SK-N-SH (cell line): ENCODE measurements around the gene ERC1. TPM values are rescaled to one million over a fixed set of nuclear protein-coding genes. Genes with fewer than 3 reads are reported as not detected.
A peak's percentile ranks its signal among the peaks of the same experiment; 100 is the strongest.

Experiments used
- CTCF ChIA-PET: fragments of 300-600, 350-600 bp; formaldehyde crosslinking; extraction: SDS; loops from one replicate; lab custom pipeline; 2021; lab: Yijun Ruan, JAX
- POLR2A ChIA-PET: fragments of 350-600 bp; sonication (Branson Sonifier 250); formaldehyde crosslinking; extraction: SDS; loops from one replicate; lab custom pipeline; 2020; ENCODE audit warnings: antibody characterized with exemption, inconsistent platforms; lab: Yijun Ruan, JAX
- DNase-seq: peaks from one replicate; pipeline ENCODE4 v3.0.0; 2012
- H2AFZ ChIP-seq: fragments of 200-600 bp; sonication (generic); 2 replicates; pipeline ENCODE4 v1.8.1; 2016; ENCODE audit warnings: antibody characterized with exemption, mild to moderate bottlenecking, low read depth
- H3F3A ChIP-seq: fragments of 200-600 bp; sonication (generic); replicated peaks from 2 replicates; pipeline ENCODE3; 2016; ENCODE audit warnings: antibody characterized with exemption, mild to moderate bottlenecking; ENCODE audit not compliant: insufficient read depth
- H3K27ac ChIP-seq, 2 experiments: fragments of 200-500 bp in 1 of 2; fragments of 200-600 bp in 1 of 2; sonication (Bioruptor generic) in 1 of 2; sonication (generic), shearing (Covaris generic) in 1 of 2; 2 replicates each; pipeline versions ENCODE4 v1.5.1 to v1.6.1; 2014 to 2016; ENCODE audit warnings: low read depth in 2 of 2, inconsistent platforms in 1 of 2, low read length in 1 of 2, mild to moderate bottlenecking in 1 of 2, mixed read lengths in 1 of 2
- H3K27me3 ChIP-seq: fragments of 200-600 bp; sonication (generic), shearing (Covaris generic); 2 replicates; pipeline ENCODE4 v1.6.1; 2016; ENCODE audit warnings: mixed run types; ENCODE audit not compliant: insufficient read depth
- H3K36me3 ChIP-seq, 2 experiments: fragments of 200-500 bp in 1 of 2; fragments of 200-600 bp in 1 of 2; sonication (Bioruptor generic) in 1 of 2; sonication (generic) in 1 of 2; replicated peaks in 1 of 2; 2 replicates each; pipeline versions ENCODE3 to v1.5.1; 2014 to 2016; ENCODE audit warnings: low read length in 1 of 2, mild to moderate bottlenecking in 1 of 2; ENCODE audit not compliant: insufficient read depth in 2 of 2, control insufficient read depth in 1 of 2
- H3K4me1 ChIP-seq, 2 experiments: fragments of 200-500 bp in 1 of 2; fragments of 200-600 bp in 1 of 2; sonication (Bioruptor generic) in 1 of 2; sonication (generic), shearing (Covaris generic) in 1 of 2; 2 replicates each; pipeline versions ENCODE4 v1.5.1 to v1.6.1; 2014 to 2016; ENCODE audit warnings: low read depth in 1 of 2, low read length in 1 of 2, mixed run types in 1 of 2; ENCODE audit not compliant: insufficient read depth in 2 of 2, control insufficient read depth in 1 of 2
- H3K4me2 ChIP-seq: fragments of 200-600 bp; sonication (generic), shearing (Covaris generic); 2 replicates; pipeline ENCODE4 v1.6.1; 2017; ENCODE audit warnings: mixed run types
- H3K4me3 ChIP-seq, 2 experiments: fragments of 200-500 bp in 1 of 2; fragments of 200-600 bp in 1 of 2; sonication (Bioruptor generic) in 1 of 2; sonication (generic), shearing (Covaris generic) in 1 of 2; 2 replicates each; pipeline versions ENCODE4 v1.5.1 to v1.8.1; 2014 to 2016; ENCODE audit warnings: low read depth in 2 of 2, inconsistent platforms in 1 of 2, low read length in 1 of 2, mild to moderate bottlenecking in 1 of 2, mixed read lengths in 1 of 2, moderate library complexity in 1 of 2
- H3K79me2 ChIP-seq: fragments of 200-600 bp; sonication (generic); 2 replicates; pipeline ENCODE4 v1.8.1; 2017; ENCODE audit warnings: mild to moderate bottlenecking; ENCODE audit not compliant: insufficient read depth
- H3K9ac ChIP-seq: fragments of 200-600 bp; sonication (generic); 2 replicates; pipeline ENCODE4 v1.6.1; 2017; ENCODE audit warnings: mixed run types
- H3K9me2 ChIP-seq: fragments of 200-600 bp; sonication (generic); 2 replicates; pipeline ENCODE4 v1.6.1; 2017; ENCODE audit warnings: mixed run types
- H3K9me3 ChIP-seq: fragments of 200-600 bp; sonication (generic); 2 replicates; pipeline ENCODE4 v1.6.1; 2017; ENCODE audit warnings: mixed run types, mild to moderate bottlenecking, moderate library complexity
- H4K20me1 ChIP-seq: fragments of 200-600 bp; sonication (generic); 2 replicates; pipeline ENCODE4 v1.6.1; 2017; ENCODE audit warnings: mild to moderate bottlenecking, mixed run types; ENCODE audit not compliant: insufficient read depth
- ELF1 ChIP-seq: IDR thresholded peaks from 2 replicates; pipeline ENCODE4 v1.4.0; 2012
- FOSL2 ChIP-seq: IDR thresholded peaks from 2 replicates; pipeline ENCODE4 v1.4.0; 2012; ENCODE audit warnings: low read depth, mild to moderate bottlenecking, moderate library complexity, borderline replicate concordance
- FOXJ3 ChIP-seq: sonication (generic); formaldehyde crosslinking; IDR thresholded peaks from 2 replicates; pipeline ENCODE4 v1.5.1; 2020; ENCODE audit warnings: mild to moderate bottlenecking, missing genetic modification reagents
- JUND ChIP-seq: IDR thresholded peaks from 2 replicates; pipeline ENCODE4 v1.4.0; 2012
- MEF2A ChIP-seq: IDR thresholded peaks from 2 replicates; pipeline ENCODE4 v1.4.0; 2012; ENCODE audit warnings: low read depth, borderline replicate concordance
- NRF1 ChIP-seq: IDR thresholded peaks from 2 replicates; pipeline ENCODE4 v1.6.1; 2012; ENCODE audit warnings: low read depth, mild to moderate bottlenecking, low read length
- RFX5 ChIP-seq: IDR thresholded peaks from 2 replicates; pipeline ENCODE4 v1.6.1; 2012; ENCODE audit warnings: mild to moderate bottlenecking, improper control_type of control experiment, low read length
- SMC3 ChIP-seq: IDR thresholded peaks from 2 replicates; pipeline ENCODE4 v1.6.1; 2012; ENCODE audit warnings: low read depth, low read length, improper control_type of control experiment
- TAF1 ChIP-seq: IDR thresholded peaks from 2 replicates; pipeline ENCODE4 v1.6.1; 2012; ENCODE audit warnings: low read depth, mild to moderate bottlenecking, low read length, moderate library complexity, borderline replicate concordance
- WGBS: methylation state at CpG from one replicate; pipeline ENCODE4 v1.1.6; 2017; ENCODE audit warnings: low lambda C conversion rate; 5-methylcytosine and 5-hydroxymethylcytosine counted together
- polyA plus RNA-seq, 3 experiments: library from polyadenylated mRNA; depleted of rRNA; stranded (reverse); fragments of >200 nt; gene quantifications; 2 replicates each; pipeline ENCODE4 v1.2.3, GENCODE V29; 2012
- TF ChIP-seq, protein P1 (sequence below): IDR thresholded peaks from 2 replicates; pipeline ENCODE4; 2012
- TF ChIP-seq, protein P2 (sequence below): IDR thresholded peaks from 2 replicates; pipeline ENCODE4 v1.6.1; 2012; ENCODE audit warnings: mild to moderate bottlenecking, low read depth, low read length, moderate library complexity
- TF ChIP-seq, protein P3 (sequence below): IDR thresholded peaks from 2 replicates; pipeline ENCODE4 v1.4.0; 2012; ENCODE audit warnings: low read depth
- TF ChIP-seq, protein P4 (sequence below): IDR thresholded peaks from 2 replicates; pipeline ENCODE4 v1.4.0; 2012; ENCODE audit warnings: low read depth, borderline replicate concordance
- TF ChIP-seq, protein P5 (sequence below): fragments of 150-350 bp; IDR thresholded peaks from 2 replicates; pipeline ENCODE4 v1.6.1; 2017; ENCODE audit warnings: antibody characterized with exemption, low read length, low read depth, borderline replicate concordance
- TF ChIP-seq, protein P6 (sequence below): fragments of 150-350 bp; IDR thresholded peaks from 2 replicates; pipeline ENCODE4 v1.6.1; 2016; ENCODE audit warnings: mild to moderate bottlenecking, low read depth, low read length

The ERC1 gene
- polyA plus RNA-seq, 1 of the 3 experiments (the other 2 are of a cell fraction): 7.5 TPM

DNA sequence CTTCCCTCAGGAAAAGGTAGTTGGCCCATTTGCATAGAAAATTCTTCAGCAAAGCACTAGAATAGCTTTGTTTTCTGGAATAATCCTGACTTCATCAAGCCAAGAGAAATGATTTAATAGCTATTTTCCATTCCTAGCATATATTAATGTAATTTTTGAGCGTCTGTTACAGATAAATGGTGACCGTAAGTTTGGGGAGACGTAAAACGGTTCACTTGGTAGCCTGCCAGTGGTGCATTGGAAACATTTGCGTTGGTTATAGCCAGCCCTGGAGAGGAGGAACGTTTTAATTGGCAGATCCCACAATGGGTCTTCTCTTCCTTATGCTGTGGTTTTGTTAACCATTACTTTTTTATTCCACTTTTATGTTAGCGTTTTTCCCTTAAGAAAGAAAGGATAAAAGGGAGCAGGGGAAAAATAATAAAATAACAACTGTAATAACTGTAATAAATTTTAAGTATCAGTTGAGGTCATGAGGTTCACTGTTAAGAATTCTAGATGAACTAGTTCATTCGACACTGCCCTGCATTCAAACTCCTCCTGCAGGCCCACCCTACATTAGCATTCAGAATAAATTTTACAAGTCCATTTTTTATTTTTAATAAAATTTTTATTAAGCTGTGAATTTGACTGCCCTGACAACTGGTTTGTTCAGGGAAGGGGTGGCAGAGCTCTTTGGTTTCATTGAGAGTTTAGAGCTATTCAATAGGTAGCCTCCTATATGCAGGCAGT is 300.7 kb downstream of the ERC1 start:
- Histone ChIP-seq H3K27ac (peak overlapping the region in 1 of 2 experiments; percentile 53; a peak in 1 of 4 replicates), H3K36me3 (peaks cover 22 to 23% of the 10 kb centered on the region in 2 experiments), H3K9ac (no peak overlapping the region), H3K9me3 (no peaks in the 10 kb centered on the region), H3K4me2 (no peak overlapping the region), H3K4me3 (no peak overlapping the region), H3K79me2 (no peaks in the 10 kb centered on the region), H4K20me1 (no peaks in the 10 kb centered on the region), H2AFZ (no peak overlapping the region), H3K4me1 (peaks cover 0 to 3% of the 10 kb centered on the region in 2 experiments; a peak in 2 of 4 replicates), H3F3A (peaks cover 4% of the 10 kb centered on the region), H3K9me2 (no peaks in the 10 kb centered on the region), H3K27me3 (no peaks in the 10 kb centered on the region)
- TF ChIP-seq SMC3 (no peak), MEF2A (no peak), FOSL2 (no peak), JUND (no peak), FOXJ3 (CRISPR knock-in tag) (no peak), ELF1 (no peak), RFX5 (no peak), NRF1 (no peak), TAF1 (no peak)
- TF ChIP-seq, protein P1, sequence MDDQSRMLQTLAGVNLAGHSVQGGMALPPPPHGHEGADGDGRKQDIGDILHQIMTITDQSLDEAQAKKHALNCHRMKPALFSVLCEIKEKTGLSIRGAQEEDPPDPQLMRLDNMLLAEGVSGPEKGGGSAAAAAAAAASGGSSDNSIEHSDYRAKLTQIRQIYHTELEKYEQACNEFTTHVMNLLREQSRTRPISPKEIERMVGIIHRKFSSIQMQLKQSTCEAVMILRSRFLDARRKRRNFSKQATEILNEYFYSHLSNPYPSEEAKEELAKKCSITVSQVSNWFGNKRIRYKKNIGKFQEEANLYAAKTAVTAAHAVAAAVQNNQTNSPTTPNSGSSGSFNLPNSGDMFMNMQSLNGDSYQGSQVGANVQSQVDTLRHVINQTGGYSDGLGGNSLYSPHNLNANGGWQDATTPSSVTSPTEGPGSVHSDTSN: no peak
- TF ChIP-seq, protein P2, sequence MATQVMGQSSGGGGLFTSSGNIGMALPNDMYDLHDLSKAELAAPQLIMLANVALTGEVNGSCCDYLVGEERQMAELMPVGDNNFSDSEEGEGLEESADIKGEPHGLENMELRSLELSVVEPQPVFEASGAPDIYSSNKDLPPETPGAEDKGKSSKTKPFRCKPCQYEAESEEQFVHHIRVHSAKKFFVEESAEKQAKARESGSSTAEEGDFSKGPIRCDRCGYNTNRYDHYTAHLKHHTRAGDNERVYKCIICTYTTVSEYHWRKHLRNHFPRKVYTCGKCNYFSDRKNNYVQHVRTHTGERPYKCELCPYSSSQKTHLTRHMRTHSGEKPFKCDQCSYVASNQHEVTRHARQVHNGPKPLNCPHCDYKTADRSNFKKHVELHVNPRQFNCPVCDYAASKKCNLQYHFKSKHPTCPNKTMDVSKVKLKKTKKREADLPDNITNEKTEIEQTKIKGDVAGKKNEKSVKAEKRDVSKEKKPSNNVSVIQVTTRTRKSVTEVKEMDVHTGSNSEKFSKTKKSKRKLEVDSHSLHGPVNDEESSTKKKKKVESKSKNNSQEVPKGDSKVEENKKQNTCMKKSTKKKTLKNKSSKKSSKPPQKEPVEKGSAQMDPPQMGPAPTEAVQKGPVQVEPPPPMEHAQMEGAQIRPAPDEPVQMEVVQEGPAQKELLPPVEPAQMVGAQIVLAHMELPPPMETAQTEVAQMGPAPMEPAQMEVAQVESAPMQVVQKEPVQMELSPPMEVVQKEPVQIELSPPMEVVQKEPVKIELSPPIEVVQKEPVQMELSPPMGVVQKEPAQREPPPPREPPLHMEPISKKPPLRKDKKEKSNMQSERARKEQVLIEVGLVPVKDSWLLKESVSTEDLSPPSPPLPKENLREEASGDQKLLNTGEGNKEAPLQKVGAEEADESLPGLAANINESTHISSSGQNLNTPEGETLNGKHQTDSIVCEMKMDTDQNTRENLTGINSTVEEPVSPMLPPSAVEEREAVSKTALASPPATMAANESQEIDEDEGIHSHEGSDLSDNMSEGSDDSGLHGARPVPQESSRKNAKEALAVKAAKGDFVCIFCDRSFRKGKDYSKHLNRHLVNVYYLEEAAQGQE: no peak
- TF ChIP-seq, protein P3, sequence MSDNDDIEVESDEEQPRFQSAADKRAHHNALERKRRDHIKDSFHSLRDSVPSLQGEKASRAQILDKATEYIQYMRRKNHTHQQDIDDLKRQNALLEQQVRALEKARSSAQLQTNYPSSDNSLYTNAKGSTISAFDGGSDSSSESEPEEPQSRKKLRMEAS: no peak
- TF ChIP-seq, protein P4, sequence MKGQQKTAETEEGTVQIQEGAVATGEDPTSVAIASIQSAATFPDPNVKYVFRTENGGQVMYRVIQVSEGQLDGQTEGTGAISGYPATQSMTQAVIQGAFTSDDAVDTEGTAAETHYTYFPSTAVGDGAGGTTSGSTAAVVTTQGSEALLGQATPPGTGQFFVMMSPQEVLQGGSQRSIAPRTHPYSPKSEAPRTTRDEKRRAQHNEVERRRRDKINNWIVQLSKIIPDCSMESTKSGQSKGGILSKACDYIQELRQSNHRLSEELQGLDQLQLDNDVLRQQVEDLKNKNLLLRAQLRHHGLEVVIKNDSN: no peak
- TF ChIP-seq, protein P5, sequence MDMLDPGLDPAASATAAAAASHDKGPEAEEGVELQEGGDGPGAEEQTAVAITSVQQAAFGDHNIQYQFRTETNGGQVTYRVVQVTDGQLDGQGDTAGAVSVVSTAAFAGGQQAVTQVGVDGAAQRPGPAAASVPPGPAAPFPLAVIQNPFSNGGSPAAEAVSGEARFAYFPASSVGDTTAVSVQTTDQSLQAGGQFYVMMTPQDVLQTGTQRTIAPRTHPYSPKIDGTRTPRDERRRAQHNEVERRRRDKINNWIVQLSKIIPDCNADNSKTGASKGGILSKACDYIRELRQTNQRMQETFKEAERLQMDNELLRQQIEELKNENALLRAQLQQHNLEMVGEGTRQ: no peak
- TF ChIP-seq, protein P6, sequence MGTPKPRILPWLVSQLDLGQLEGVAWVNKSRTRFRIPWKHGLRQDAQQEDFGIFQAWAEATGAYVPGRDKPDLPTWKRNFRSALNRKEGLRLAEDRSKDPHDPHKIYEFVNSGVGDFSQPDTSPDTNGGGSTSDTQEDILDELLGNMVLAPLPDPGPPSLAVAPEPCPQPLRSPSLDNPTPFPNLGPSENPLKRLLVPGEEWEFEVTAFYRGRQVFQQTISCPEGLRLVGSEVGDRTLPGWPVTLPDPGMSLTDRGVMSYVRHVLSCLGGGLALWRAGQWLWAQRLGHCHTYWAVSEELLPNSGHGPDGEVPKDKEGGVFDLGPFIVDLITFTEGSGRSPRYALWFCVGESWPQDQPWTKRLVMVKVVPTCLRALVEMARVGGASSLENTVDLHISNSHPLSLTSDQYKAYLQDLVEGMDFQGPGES: no peak
- WGBS: 83% methylated on average over 8 of the region's 8 CpGs
- ChIA-PET CTCF (interaction anchor here (0.9 to 1.8 kb wide), 2 partner anchors 10 to 13 kb away, joined by 3 to 7 read pairs; no protein-coding TSS in a partner anchor), POLR2A (no interaction called here)
- DNase-seq: no peak
